ENCODE results near the gene GALNT18.
"Not testable (repeated sequence)": the region's sequence is repeated elsewhere in the genome, so short reads cannot be mapped to it uniquely, and the experiment has no call there.

Gene GALNT18

DNA sequence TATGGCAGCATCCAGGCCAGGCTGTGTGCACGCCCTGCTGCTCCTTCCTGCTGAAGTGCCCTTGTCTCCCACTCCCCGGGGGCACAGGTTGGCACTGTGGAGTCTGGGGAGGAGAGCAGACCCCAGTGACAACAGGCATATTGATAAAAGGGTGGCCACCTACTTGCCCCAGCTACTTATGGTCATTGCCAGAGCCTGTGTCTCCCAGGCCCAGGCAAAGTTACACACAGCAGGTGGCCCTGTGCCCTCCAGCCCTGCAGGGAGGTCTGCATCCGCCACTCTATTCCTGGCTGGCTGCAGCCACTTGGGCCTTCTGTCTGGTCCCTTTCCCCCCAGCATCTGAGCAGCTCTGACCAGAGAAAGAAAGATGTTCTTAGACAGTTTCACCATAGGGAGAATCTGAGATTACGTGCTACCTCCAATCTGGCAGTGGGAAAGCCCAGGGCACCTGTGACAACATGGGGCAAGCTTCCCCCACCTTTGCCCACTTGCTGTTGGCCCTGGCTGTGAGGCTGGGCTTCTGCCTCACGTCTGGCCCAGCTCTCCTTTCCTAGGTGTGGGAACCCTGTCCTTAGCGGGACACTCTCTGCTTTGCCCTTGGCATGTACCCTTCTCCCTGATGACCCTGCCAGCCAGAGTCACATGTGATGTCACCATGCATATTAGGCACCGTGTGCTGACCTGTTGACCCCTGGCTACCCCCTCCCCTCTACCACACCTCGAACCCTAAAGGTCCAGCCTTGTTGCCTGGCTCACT lies 243.4 kb downstream of the GALNT18 start:
- DNase-seq: no peak

DNA sequence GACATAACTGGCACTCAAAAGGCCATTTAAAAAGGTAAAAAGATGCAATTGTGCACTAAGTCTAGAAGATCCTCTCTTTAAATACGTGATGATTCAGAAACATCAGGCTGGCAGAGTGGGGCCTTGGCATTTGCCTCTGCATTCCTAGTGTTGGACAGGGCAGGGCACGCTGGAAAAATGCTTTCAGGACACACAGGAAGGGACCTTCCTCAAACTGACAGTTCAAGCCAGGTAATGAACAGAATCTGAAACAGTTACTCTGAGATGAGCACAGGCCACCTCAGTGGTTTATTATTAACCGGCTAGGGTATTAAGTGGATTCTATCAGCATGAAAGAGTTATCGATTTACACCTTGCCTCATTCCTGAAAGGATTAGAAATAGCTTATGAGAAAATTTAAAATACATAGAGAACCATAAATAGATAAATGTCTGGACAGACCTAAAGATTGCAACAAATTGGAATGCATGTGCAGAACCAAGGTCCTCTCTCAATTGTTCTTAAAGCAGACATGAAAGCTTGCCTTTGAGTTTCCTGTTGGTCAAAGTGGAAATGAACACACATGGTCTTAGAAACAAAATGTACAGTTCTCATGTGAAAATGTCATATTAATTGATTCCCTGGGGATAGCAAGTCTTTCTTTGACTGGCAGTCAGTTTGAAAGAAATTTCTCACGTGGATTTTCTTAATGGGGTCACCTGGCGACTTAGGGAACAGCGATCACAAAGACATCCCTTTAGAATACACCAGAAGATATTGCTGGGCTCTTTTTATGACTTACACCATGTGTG lies 247.3 kb downstream of the GALNT18 start:
- DNase-seq: no peak

DNA sequence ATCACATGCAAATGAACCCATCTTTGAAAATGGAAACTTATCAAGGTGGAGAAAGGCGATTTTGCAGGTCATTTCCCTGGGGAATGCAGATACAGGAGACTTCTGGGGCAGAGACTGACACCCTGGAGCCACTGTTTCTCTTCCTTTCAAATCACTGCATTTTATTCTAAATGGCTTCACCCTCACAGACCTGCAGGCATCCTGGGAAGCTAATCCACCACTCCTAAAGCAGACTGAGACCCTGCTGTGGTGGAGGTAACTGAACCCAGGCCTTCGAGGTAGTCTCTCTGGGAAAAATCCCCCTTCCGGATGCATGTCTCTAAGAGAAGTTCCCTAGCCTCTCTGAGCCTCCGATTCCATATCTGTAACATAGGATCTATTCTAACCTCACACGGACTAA lies 247.9 kb downstream of the GALNT18 start:
- no peak for DNase-seq

DNA sequence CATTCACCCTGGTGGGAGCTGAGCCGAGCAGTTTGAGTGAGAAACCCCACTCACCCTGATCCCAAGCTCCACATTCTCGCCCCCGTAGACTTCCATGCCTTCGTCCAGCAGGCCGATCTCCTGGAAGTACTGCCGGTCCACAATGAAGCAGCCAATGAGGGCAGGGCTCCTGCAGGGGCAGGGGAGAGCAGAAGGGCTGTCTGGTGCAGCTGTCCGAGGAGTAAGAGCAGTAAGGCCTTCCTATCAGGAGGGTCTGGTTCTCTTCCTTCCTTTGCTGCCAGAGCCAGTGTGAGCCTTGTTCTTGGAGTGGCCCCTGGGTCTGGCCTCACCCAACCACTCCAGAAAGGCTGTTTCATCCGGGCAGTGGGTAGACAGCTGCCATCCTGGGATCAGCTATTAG lies 249.3 kb downstream of the GALNT18 start:
- no peak for DNase-seq

DNA sequence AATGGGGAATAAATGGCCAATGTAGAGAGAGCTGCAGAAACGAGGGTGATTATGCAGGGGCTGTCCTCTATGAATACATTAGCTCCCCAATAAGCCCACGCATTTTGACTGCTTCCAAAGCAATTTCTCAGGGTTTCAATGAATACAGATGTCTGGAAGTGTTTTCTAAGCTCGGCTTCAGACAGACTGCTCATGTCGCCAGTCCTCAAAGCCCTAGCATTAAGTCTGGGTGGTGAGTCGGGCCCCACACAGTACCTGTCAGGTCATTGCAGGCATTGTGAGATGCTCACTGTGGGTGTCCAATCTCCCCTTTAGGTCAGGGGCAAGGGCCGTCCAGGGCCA lies 250.9 kb downstream of the GALNT18 start:
- DNase-seq: no peak

DNA sequence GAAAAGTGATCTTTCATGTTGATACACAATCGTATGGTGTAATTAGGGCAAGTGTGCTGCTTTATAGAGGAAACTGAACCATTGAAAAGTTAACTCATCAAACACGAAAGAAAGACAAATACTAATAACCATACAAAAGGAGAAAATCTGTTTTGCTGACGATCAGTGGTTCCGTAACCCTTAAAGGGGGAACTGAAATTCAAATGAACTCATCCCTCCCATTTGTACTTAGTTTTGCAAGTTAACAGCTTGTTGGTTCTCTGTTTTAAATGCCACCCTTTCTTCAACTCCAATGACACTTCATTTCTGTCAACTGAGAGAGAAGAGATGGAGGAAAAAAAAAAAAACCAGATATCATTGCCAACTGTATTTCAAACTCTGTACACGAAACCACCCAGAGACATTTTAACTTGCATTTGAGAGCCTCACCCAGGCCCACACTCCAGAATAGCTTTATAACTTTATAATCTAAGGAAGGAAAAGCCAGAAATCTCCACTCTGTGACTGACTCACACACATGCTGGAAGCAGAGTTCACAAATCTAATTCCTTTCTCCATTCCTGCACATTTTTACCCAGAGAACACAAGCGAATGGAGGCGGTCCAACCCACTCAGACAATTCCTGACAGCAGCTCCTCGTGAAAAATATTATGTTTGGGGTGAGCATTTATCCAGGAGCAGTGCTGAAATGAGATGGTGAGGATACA lies 251.4 kb downstream of the GALNT18 start:
- DNase-seq: no peak

DNA sequence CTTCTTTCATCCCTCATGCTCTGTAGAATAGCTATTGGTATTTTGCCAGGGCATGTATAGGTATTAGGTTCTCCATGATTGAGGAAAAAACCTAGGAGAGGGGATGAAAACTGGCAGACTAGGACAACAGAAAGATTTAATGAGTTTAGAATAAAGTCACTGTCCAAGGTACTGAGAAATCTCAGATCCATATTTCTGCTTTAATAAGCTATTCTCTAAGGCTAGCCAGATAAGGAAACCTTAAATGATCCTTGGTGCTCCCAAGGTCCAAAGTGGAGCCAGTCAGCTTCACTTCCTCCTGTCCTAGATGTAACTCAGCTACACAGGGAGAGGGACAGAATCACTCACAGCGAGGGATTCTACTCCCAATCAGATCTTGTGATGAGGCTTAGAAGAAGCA lies 255.0 kb downstream of the GALNT18 start:
- no peak for DNase-seq

DNA sequence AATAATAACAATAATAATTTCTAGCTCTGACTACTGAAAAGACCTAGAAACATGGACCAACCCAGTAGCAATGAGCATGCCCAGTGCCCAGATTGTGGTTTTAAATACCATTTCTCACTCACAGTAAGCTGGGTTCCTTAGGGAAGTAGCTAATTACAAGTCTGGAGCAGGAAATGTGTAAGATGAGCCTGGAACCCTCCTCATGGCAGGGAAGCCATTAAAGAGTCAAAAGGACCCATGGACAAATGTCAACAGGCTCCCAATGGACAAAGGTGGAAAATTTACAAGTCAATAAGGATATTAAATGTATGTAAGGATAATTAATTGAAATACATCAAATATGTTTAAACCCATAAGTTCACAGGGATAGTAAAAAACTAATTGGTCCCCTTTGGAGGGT lies 258.1 kb downstream of the GALNT18 start:
- no peak for DNase-seq

DNA sequence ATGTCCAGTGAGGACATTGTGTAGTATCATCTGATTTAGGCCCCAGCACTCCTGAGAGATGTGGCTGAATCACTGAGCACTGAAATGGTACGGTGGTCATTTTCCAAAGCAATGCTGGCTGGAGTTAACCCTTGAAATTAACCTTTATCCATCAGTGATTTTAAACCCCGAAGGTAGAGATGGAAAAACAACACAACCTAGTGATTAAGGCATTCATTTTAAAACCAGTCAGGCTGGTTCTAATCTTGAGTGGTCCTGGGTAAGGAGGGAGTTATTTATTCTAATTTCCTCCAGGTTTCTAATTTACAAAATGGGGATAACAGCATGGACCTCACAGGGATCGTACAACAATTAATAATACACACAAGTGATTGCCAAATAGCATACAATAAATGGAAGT lies 262.2 kb downstream of the GALNT18 start:
- no peak for DNase-seq

DNA sequence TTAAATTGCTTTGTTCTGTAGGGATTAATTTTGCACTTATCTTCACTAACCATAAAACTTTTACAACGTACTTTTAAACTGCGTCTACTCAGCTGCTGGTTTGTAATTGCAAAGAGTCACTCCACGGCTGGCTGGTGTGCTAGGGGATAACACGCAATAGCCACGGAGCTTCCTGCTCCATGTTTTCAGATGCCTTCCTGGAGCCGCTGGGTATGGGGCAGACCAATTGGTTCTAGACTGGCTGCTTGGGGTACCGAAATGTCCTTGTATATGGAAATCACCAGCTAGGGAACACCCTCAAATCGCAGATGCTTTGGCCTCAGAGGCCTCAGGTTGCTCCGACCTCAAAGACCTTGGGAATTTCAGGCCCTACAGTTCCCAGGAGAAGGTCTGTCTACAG lies 265.0 kb downstream of the GALNT18 start:
- no peak for DNase-seq

DNA sequence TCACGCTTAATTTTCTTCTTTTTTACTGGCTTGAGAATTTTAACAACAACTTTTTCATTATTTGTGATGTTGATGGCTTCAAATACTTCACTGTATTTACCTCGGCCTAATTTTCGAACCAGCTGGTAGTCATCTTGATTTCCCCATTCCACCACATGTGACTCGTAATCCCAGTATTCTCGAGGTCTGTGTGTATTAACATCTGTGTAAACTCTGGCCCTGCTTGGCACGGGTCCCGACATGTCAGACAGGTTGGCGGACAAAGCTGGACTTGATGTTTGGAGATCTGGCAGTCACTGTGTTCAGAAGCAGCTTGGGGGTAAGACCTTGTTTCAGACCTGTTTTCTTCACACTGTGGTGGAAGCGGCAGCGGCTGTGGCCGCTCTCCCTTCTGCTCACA lies 268.9 kb downstream of the GALNT18 start, which contains the start of gene CSNK2A3:
TSS of gene CSNK2A3 (minus strand) at position 373 of the 400 bp plus-strand sequence. CDS start at position 242, 131 bp downstream.
- not testable (repeated sequence) for DNase-seq

DNA sequence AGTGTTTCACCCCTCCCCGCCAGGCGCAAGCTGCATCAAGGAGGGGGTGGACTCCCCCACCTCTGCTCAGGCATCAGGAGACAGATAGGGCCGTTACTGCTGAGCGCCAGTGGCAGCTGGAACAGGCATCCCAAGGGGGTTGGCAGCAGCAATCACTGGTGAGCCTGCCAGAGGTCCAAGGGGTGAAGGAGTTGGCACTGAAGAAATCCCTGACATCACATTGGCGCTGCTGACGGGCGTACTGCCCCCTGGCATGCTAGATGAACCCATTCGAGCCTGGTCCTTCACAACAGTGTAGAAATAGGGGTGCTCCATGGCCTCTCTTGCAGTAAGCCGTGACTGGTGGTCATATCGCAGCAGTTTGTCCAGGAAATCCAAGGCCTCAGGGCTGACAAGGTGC lies 270.0 kb downstream of the GALNT18 start:
- not testable (repeated sequence) for DNase-seq

DNA sequence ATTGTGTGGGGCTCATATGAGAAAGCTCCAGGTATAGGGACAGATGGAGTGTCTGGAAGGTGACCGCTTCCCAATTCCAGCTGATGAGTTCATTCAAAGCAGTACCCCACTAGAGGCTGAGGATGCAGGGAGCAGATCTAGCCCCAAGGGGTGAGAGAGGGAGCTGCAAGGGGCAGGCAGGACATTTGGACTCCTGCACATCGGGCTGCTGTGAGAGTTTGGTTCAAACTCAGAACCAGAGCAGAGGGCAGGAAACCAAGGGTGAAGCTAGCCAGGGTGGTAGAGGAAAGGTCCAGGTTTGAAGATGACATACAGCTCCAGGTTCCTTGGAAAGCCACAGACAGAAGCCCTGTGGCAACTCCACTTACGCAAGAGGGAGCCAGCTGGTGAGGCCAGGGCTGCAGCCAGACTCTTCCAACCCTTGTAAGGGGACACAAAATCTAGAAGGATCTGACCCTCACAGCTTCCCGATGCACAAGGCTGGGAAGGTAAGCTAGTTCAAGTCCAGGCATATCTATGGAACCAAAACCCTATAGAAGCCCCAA lies 270.7 kb downstream of the GALNT18 start:
- no peak for DNase-seq

DNA sequence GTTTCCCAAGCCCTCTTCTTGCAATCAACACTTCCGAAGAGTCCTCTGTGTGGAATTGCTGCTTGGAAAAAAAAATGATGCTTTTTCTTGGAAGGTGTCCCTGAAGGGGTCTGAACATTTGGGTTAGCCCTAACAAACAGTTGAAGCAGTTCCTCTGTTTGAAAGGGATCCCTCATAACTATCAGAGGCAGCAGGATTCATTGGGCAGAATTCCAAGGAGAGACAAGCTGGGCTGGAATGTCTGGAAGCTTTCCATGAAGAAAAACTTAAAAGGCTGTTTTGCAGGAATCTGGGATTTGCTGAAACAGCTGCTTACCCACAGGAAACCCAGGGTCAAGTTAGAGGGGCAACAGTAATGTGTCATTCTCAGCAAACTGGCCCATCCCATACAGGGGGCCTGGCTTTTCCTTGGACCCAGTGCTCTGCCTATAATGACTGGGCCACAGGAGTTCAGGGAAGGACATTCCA lies 271.9 kb downstream of the GALNT18 start:
- no peak for DNase-seq

DNA sequence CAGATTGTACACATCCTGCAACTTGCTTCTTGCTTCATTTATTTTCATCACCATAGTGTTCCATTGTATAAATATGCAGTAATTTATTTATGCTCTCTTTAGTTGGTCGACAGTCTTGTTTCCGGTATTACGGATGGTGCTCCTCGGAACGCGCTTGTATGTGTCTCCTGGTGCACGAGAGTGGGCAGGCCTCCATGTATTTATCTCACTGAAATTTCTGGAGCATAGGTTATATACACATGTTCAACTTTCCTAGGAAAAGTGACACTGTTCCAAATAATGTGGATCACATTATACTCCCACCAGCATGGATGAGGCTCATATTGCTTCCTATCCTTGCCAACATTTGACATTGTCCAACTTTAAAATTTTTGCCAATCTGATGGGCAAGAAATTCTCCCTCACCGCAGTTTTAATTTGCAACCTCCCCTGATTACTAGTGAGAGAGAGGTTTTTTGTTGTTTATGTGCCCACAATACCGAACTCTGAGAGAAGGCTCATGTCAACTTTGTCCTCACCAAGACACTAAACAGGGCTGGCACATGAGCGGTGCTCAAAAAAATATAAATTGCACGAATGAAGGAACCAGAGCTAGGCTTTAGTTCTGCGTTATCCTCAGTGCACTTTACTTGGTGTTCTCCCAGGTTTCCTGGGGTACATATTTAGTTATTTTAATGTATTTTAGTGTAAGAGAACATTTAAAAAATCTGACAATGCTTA lies 272.5 kb downstream of the GALNT18 start:
- DNase-seq: no peak

DNA sequence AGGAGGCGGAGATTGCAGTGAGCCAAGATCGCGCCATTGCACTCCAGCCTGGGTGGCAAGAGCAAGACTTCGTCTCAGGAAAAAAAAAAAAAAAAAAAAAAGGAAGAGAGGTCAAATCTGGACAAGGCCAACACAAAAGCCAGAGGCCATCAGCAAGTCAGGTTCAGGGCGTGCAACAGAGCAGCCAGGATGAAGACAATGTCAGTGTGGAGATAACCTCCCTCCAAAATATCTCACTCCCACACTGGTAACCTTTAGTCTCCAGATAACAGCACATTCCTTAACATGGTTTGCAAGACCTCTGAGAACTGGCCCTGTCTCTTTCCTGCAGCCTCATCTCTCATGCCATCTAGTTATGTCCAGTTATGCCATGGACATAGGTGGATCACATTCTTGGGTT lies 273.5 kb downstream of the GALNT18 start:
- no peak for DNase-seq

DNA sequence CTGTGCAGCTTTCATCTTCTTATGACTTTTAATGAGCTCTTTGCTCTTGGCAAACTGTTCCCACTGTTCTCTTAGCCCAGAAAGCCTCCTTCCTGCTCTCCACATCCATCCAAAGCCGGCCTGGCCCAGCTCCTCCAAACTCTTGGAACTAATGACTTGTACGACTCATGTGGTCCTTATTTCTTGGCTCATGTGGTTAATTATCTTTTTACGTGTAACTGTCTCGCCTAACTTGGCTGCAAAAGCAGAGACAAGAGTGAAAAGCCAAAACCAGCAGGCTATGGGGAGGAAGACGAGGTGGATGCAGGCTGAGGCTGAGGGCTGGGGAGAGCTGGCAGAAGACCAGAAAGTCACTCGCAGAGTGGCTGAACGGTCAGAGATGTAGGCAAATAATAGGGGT lies 274.2 kb downstream of the GALNT18 start:
- DNase-seq: no peak

DNA sequence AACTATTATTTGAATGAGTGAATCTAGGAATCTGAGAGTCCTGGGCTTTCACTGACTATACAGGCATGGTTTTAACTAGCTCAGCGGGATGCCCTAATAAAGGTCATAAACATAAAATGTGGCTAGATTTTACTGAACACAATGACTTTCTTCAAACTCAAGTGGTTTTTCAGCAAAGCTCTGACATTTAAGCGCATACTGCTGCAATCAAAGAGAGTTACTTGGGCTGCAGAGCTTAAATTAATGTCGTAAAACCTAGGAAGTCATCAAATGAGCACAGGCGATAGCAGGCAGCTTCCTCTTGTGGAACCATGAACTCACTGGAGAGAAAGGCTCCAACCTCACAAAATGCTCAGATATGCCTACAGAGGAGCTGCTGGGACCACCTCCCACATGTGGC lies 275.5 kb downstream of the GALNT18 start:
- no peak for DNase-seq

DNA sequence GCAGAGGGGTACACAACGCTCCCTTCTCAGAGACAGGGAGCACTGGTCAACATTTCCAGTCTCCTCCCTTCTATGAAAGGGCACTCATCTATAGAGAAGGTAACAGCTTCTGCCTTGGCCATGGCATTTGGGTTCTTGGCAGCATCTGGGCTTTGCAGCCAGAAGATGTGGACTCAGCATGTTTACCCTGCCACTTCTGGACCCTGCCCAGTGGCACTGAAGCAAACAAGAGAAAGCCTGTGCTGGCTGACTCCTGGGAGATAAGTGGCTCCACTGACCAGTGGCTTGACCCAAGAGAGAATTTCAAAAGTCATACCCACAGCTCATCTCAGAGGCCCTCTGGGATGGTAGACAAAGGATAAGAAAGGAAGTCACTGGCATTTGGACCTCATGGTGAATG lies 276.7 kb downstream of the GALNT18 start:
- DNase-seq: no peak

DNA sequence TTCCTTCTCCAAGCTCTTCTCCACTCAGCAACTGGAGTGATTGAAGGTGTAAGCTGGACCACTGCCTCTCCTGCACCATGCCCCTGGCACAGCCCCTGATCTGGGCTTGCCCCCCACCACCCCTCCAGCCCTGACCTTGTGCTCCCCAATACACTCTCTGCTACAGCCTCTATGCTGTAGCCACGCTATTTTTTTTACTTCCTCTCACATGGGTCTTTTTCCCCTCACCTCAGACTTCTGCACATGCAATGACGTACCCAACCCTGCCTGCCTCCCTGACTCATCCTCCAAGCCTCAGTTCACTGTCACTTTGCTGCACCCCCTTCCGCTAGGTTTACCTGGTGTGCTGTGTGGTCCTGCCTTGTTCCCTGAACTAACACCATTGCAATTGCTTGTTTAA lies 277.8 kb downstream of the GALNT18 start:
- no peak for DNase-seq

DNA sequence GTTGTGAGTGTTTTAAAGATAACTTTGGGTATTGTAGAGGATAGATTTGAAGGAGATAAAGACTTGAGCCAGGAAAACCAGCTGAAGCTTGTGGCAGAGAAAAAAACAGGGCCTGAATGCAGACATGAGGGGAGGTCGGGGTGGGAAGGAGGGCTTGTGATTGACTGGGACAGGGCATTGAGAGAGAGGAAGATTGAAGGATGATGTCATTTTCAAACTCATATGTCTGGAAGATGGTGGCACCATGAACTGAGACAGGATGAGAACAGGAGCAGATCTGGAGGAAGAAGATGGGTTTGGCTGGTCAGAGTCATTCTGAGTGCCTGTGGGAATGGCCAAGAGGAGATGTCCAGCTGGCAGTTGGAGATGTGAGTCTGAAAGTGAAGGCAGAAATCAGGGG lies 283.5 kb downstream of the GALNT18 start:
- DNase-seq: no peak

DNA sequence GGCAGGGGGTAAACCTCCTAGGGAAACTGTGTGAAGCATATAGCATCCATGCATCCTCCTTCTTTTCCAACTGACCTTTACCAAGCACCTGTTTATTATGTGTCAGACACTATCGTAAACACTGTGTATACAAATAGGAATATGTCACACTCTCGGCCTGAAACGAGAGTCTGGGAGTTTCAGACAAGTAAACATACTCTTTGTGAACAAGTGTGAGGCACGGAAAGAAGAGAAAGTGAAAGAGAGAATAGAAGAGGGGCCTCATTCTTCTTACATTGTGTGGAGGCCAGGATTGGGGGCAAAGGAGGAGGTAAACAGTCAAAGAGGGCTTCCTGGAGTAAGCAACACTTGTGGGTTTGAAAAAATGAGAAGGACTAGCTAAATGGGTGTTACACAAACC lies 285.1 kb downstream of the GALNT18 start:
- no peak for DNase-seq

DNA sequence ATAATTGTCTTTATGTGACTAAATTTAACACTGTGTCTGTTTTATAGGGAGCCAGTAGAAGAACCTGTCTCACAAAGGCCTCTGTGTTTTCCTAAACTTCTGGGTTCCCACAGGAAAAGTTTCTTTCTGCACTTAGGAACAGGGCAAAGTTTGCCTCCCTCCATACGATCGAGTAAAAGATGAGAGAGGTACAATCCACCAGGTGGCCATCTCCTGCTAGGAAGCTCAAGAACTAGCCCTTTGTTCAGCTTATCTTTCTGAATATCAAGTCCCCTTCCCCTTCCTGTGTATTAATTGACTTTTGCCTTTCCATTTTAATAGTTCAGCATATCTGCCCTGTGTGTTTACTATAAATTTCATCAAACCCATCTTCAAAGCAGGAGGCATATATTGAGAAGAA lies 286.8 kb downstream of the GALNT18 start:
- no peak for DNase-seq
